Heart right ventricle (tissue), 16 donors: ENCODE measurements around the gene LRRC75B. TPM values are rescaled to one million over a fixed set of nuclear protein-coding genes. Genes with fewer than 3 reads are reported as not detected.

Experiments used
- ATAC-seq, 8 donors: fragments of 200-7000 bp; cut with Tn5 transposase; one replicate each; pipeline ENCODE4 v1.9.1; 2020; ENCODE audit warnings: mild to moderate bottlenecking in 8 of 8, moderate library complexity in 8 of 8, moderate number of reproducible peaks in 1 of 8
- DNase-seq, 2 donors: peaks; one replicate each; pipeline ENCODE4 v3.0.0-alpha.2; 2020
- H3K27ac ChIP-seq, 10 donors: fragments of 200-600 bp; sonication (generic) in 2 of 10; one replicate each; pipeline versions ENCODE4 v1.5.0 to v1.8.0; 2020 to 2022; ENCODE audit warnings: mild to moderate bottlenecking in 3 of 10
- H3K27me3 ChIP-seq, 7 donors: fragments of 200-600 bp; one replicate each; pipeline ENCODE4 v1.8.0; 2021 to 2022; ENCODE audit warnings: mild to moderate bottlenecking in 2 of 7
- H3K36me3 ChIP-seq, 9 donors: fragments of 200-600 bp; sonication (generic) in 1 of 9; one replicate each; pipeline versions ENCODE4 v1.5.0 to v1.8.0; 2020 to 2022; ENCODE audit warnings: mild to moderate bottlenecking in 2 of 9
- H3K4me1 ChIP-seq, 9 donors: fragments of 200-600 bp; sonication (generic) in 1 of 9; one replicate each; pipeline versions ENCODE4 v1.5.0 to v1.8.0; 2020 to 2022; ENCODE audit warnings: mild to moderate bottlenecking in 4 of 9
- H3K4me3 ChIP-seq, 10 donors: fragments of 200-600 bp; sonication (generic) in 2 of 10; one replicate each; pipeline versions ENCODE4 v1.5.0 to v1.8.0; 2020 to 2022; ENCODE audit warnings: mild to moderate bottlenecking in 7 of 10, moderate library complexity in 2 of 10
- H3K9me3 ChIP-seq, 11 donors: fragments of 200-600 bp in 10 of 11; sonication (generic) in 2 of 11; one replicate each; pipeline versions ENCODE4 v1.5.0 to v1.8.0; 2013 to 2022; ENCODE audit warnings: mild to moderate bottlenecking in 2 of 11, control low read depth in 1 of 11, moderate library complexity in 1 of 11
- CTCF ChIP-seq, 9 donors: fragments of 200-600 bp; sonication (generic) in 2 of 9; IDR thresholded peaks; one replicate each; pipeline versions ENCODE4 v1.5.0 to v1.8.0; 2021 to 2022; ENCODE audit warnings: antibody characterized with exemption in 9 of 9, mild to moderate bottlenecking in 5 of 9, moderate library complexity in 1 of 9
- WGBS, 2 donors: extraction: QIAGEN DNeasy Blood & Tissue Kit; methylation state at CpG; one replicate each; pipeline ENCODE4 v1.1.7; 2013; ENCODE audit warnings: inconsistent platforms in 1 of 2; 5-methylcytosine and 5-hydroxymethylcytosine counted together
- intact Hi-C, 10 donors: fragments of 100-400 bp; cut with DNase I; formaldehyde crosslinking; loops; one replicate each; pipeline versions ENCODE4 v1.11.1 to v1.14.2; 2022
- polyA plus RNA-seq, 2 donors: library from polyadenylated mRNA; stranded (reverse); fragments of 200-250 nt; gene quantifications; one replicate each; pipeline ENCODE4 v1.2.3, GENCODE V29; 2013
- total RNA-seq, 10 donors: library from RNA; stranded (reverse); fragmentation: NEBNext Ultra II Directional in 3 of 10; extraction: Animal tissue kit (Norgen Biotek cat#: 25700) in 3 of 10; gene quantifications; one replicate each; pipeline versions ENCODE4 v1.2.1 to v1.2.4, GENCODE V29; 2021 to 2023
- donor health status: Arrhythmogenic right ventricular cardiomyopathy.
- donor health status: ischemic (EF 13 %, LVEDD 7.1; RV severe dilation, severe dysfunction).
- donor health status: healthy with polysubstance abuse.
- donor health status: DM: no; HTN: yes; CAD: no.
- donor health status: DM: no; HTN: no; CAD: no.
- donor health status: ischemic (EF 25% LVEDD 6.9; RV normal size, moderate dysfunction).
- donor health status: ischemic (EF 25% LVEDD 5.7; RV mildly dilated, moderate dysfunction).
- donor health status: healthy.
- donor health status: DM: yes; HTN: yes; CAD: no.
- donor health status: Ischemic cardiomyopathy.
- donor health status: ischemic (EF 35%, LVEDD 5.7; RV mildly dilated, moderate dysfunction).
- donor health status: nonischemic (EF 11% LVEDD 7.7; RV severe dilation, severe dysfunction).
- donor health status: DM: yes; HTN: yes; CAD: no.
- donor health status: PGD.
- donor health status: ischemic (EF 29% LVEDD 5.4; RV normal size, mild dysfunction).
- donor health status: nonischemic (EF 23%, LVEDD 6.1; RV moderate dilation, normal function).

Gene LRRC75B
- total and polyA plus RNA-seq, 12 donors = 2.0 to 12.4 (median 4.3) TPM

- intact Hi-C loops = no loop called here
- no peaks in the 10 kb centered on the region for H3K27me3 ChIP-seq
- peak in 1 of 8 donors; percentile 5 for ATAC-seq
- H3K4me3 ChIP-seq = no peak overlapping the region
- no peak for DNase-seq
- no peak for TF ChIP-seq CTCF (IDR thresholded peaks at IDR 0.05)
- H3K4me1 ChIP-seq = peaks cover 0 to 19% (median 12%) of the 10 kb centered on the region in 9 donors
- H3K9me3 ChIP-seq = no peaks in the 10 kb centered on the region
- peak overlapping the region in 1 of 10 donors; percentile 62 for H3K27ac ChIP-seq
- peaks cover 0 to 45% (median 0%) of the 10 kb centered on the region in 9 donors for H3K36me3 ChIP-seq
- 84 to 87% methylated on average over 10 of the region's 10 CpGs for WGBS, 2 donors
Measured at GRCh38 chr22:24584871-24585411, 7.9 kb downstream of the LRRC75B start.

DNA sequence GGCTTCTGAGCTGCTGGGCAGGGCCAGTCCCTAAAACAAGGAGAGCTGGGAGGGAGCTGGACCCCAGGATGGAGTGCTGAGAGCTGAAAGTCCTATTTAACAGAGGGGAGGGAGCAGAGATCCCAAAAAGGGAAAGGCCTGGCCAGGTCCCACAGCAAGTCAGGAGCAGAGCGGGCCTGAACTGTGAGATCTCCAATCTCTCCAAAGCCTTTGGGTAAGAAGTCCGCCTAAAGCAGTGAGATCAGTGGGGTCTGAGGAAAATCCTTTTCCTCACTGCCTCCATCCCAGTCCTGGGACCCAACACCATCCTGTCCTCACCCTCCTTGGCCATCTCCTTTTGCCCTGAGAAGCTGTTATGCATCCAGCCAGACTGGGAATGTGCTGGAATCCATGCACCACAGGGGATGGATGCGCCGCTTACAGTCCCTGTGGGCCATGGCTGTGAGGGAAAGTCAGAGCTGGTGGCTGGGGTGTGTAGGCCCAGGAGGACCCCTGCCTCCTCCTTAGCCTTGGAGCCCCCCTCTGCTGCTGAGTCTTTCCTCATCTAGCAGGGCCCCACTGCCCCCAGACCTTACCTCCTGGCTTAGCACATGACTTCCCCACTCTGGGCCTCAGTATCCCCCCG, 8.6 kb downstream of the LRRC75B start:
- no peak for TF ChIP-seq CTCF (IDR thresholded peaks at IDR 0.05)
- no peaks in the 10 kb centered on the region for H3K9me3 ChIP-seq
- WGBS, 2 donors = 73 to 82% methylated on average over 5 of the region's 5 CpGs
- H3K36me3 ChIP-seq = peaks cover 0 to 41% (median 0%) of the 10 kb centered on the region in 9 donors
- peak overlapping the region in 3 of 10 donors; percentile 2 to 20 (median 10) for H3K4me3 ChIP-seq
- peak overlapping the region in 9 of 10 donors; percentile 2 to 70 (median 35) for H3K27ac ChIP-seq
- DNase-seq (no peak), ATAC-seq (peak in 3 of 8 donors; percentile 15 to 25 (median 21))
- H3K27me3 ChIP-seq = no peaks in the 10 kb centered on the region
- intact Hi-C loops = no loop called here
- peaks cover 0 to 19% (median 12%) of the 10 kb centered on the region in 9 donors for H3K4me1 ChIP-seq

DNA sequence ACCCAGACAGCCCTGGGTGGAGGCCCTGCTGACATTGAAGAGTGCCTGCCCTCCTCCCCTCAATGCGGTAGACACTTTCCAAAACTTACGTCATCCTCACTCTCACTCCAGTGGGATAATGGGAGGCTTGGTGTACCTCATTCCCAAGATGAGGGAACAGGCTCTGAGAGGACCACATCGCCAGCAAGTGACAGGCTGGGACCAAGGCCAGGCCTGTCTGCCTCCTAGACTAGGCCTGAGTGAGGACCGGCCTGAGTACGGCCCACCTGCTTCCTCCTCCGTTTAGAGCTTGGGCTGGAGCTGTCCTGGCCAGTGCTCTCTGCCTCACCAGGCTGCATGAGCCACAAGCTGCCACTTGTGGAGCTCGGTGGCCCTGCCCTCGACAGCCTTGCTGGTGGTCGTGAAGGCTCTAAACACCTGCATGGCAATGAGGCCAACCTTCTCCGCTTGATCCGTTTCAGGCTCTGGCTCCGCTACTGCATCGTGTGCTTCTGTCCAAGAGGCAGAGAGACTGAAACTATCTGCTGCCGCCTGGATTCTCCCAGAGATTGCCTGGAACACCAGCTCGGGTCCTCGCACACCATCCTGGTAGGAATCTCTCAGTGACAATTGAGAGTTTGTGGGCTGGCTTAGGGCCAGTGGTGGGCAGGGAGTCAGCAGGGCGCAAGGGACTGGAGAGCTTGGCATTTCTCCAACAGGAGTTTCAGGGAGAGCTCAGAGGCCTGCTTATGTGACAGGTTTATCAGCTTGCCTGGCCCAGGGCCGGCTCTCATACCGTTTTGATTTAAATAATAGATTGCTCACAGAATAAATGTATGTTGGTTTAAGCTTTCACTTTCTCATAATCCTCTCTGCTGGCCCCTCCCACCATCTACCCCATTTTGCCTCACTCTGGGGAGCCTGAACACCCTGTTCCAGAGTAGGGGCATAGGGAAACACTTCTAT, 9.4 kb downstream of the LRRC75B start:
- 34 to 42% methylated on average over 19 of the region's 19 CpGs for WGBS, 2 donors
- ATAC-seq (peak; percentile 28 to 61 (median 50)), DNase-seq (peak in 1 of 2 donors; percentile 40)
- peak overlapping the region in 9 of 10 donors; percentile 2 to 70 (median 35) for H3K27ac ChIP-seq
- H3K9me3 ChIP-seq = no peaks in the 10 kb centered on the region
- H3K4me1 ChIP-seq = peaks cover 0 to 19% (median 12%) of the 10 kb centered on the region in 9 donors
- TF ChIP-seq CTCF (IDR thresholded peaks at IDR 0.05) = no peak
- no peaks in the 10 kb centered on the region for H3K27me3 ChIP-seq
- peaks cover 0 to 33% (median 0%) of the 10 kb centered on the region in 9 donors for H3K36me3 ChIP-seq
- intact Hi-C loops = no loop called here
- H3K4me3 ChIP-seq = peak overlapping the region in 4 of 10 donors; percentile 2 to 20 (median 10)
